ENCODE measurements around the gene GORASP2. TPM values are rescaled to one million over a fixed set of nuclear protein-coding genes. Genes with fewer than 3 reads are reported as not detected.

Gene GORASP2
- total and polyA plus RNA-seq, 2 of the 4 experiments (the other 2 are of a cell fraction) = 53.1 to 156 TPM

GRCh38 chr2:170943596-170943995 is 14.5 kb downstream of the GORASP2 start:
- no peak overlapping the region for H2BK15ac ChIP-seq (ENCODE audit: low read depth, low read length)
- intact Hi-C loops (cut with micrococcal nuclease) = no loop called here
- no peak overlapping the region for H4K91ac ChIP-seq (ENCODE audit: insufficient read depth, low read depth, low read length)
- DNase-seq (no peak), ATAC-seq (ENCODE audit: low read depth) (no peak)
- no peaks in the 10 kb centered on the region for H3K9me3 ChIP-seq (ENCODE audit: control insufficient read depth, insufficient read depth, low read length)
- no peak overlapping the region for H3K27ac ChIP-seq (ENCODE audit: insufficient read depth, low read length)
- in situ Hi-C loops (cut with MboI; ENCODE audit: low sequenced_read_pairs) = loop anchor here (25.0 kb wide), 1 partner anchor 1131 kb away; the partner anchor contains the start of gene METTL5
- H3K56ac ChIP-seq (ENCODE audit: extremely low read depth, insufficient read depth, low read length) = no peak overlapping the region
- no peaks in the 10 kb centered on the region for H3K27me3 ChIP-seq (ENCODE audit: control insufficient read depth, insufficient read depth, low read length)
- dilution Hi-C loops (cut with HindIII; ENCODE audit: low sequenced_read_pairs, unreplicated experiment) = no loop called here
- TF ChIP-seq RCOR1 (IDR thresholded peaks at IDR 0.05; ENCODE audit: insufficient replicate concordance, low read length) = no peak
- no peak for TF ChIP-seq POLR2A (IDR thresholded peaks at IDR 0.05; ENCODE audit: low read depth, low read length)
- TF ChIP-seq NFE2L2 (IDR thresholded peaks at IDR 0.05; ENCODE audit: low read depth, low read length) = no peak
- TF ChIP-seq USF2 (IDR thresholded peaks at IDR 0.05; ENCODE audit: low read depth, low read length) = no peak
- TF ChIP-seq RAD21 (IDR thresholded peaks at IDR 0.05; ENCODE audit: low read length) = no peak
- no peak for TF ChIP-seq CEBPB (IDR thresholded peaks at IDR 0.05; ENCODE audit: low read depth, low read length)
- TF ChIP-seq ELK1 (IDR thresholded peaks at IDR 0.05; ENCODE audit: borderline replicate concordance, low read depth, low read length) = no peak
- no peak for TF ChIP-seq FOS (IDR thresholded peaks at IDR 0.05; ENCODE audit: low read depth, low read length)
- no peak for TF ChIP-seq SMC3 (IDR thresholded peaks at IDR 0.05; ENCODE audit: low read depth, low read length)
- TF ChIP-seq MAZ (IDR thresholded peaks at IDR 0.05; ENCODE audit: borderline replicate concordance, low read depth, low read length) = no peak
- TF ChIP-seq MAFK (IDR thresholded peaks at IDR 0.05; ENCODE audit: low read depth, low read length) = no peak
- TF ChIP-seq CHD1 (IDR thresholded peaks at IDR 0.05; ENCODE audit: low read depth, low read length) = no peak
- TF ChIP-seq CTCF (conservative IDR thresholded peaks at IDR 0.05; ENCODE audit: low read depth, low read length) = no peak
- no peak for TF ChIP-seq RFX5 (IDR thresholded peaks at IDR 0.05; ENCODE audit: low read depth, low read length)
- no peak for TF ChIP-seq MXI1 (IDR thresholded peaks at IDR 0.05; ENCODE audit: borderline replicate concordance, low read depth, low read length)
- no peak for TF ChIP-seq BHLHE40 (IDR thresholded peaks at IDR 0.05; ENCODE audit: low read depth, low read length)
- WGBS, 2 experiments (ENCODE audit: extremely low coverage in 2 of 2, insufficient read length in 1 of 2) = 100% methylated on average over 3 of the region's 6 CpGs; no CpG with 5 or more reads in 1 of the 2 experiments
- H3K36me3 ChIP-seq (ENCODE audit: control insufficient read depth, insufficient read depth, low read length) = 0 out of 2 replicates have a peak, but pooled peaks cover 2% of the 10 kb centered on the region
- H2BK20ac ChIP-seq (ENCODE audit: low read depth, low read length) = no peak overlapping the region
- no TSS peak for BruUV-seq (replicated peaks)
- no peak overlapping the region for H3K4ac ChIP-seq (ENCODE audit: low read depth, low read length)
- no peak overlapping the region for H3K18ac ChIP-seq (ENCODE audit: low read depth, low read length)
- H4K8ac ChIP-seq (ENCODE audit: low read depth in 2 of 2, low read length in 2 of 2) = no peak overlapping the region
- peaks cover 0 to 45% of the 10 kb centered on the region in 2 experiments; a peak in 3 of 4 replicates for H3K79me1 ChIP-seq (ENCODE audit: low read depth in 1 of 2, low read length in 2 of 2)
- peaks cover 94% of the 10 kb centered on the region for H4K20me1 ChIP-seq (ENCODE audit: insufficient read depth, low read length)
- ChIA-PET CTCF (no interaction called here), POLR2A (ENCODE audit: unreplicated experiment) (no interaction called here)
- H3K23ac ChIP-seq (ENCODE audit: low read depth, low read length) = no peak overlapping the region
- no peak overlapping the region for H2AK5ac ChIP-seq (ENCODE audit: low read depth, low read length)
- no peak overlapping the region for H2BK5ac ChIP-seq (ENCODE audit: low read depth, low read length, poor library complexity, severe bottlenecking)
- no peak overlapping the region for H2BK120ac ChIP-seq (ENCODE audit: low read depth, low read length)
- peaks cover 4% of the 10 kb centered on the region; the same call in 1 of the 2 replicates for H3K4me1 ChIP-seq (ENCODE audit: control insufficient read depth, insufficient read depth, low read length)
- no peak overlapping the region for H4K5ac ChIP-seq (ENCODE audit: low read depth, low read length)
- H3K9me1 ChIP-seq (ENCODE audit: insufficient read depth, low read length) = peaks cover 3% of the 10 kb centered on the region
- no peak overlapping the region for H3K4me2 ChIP-seq (ENCODE audit: low read depth, low read length)
- no peak overlapping the region for H2AK9ac ChIP-seq (replicated peaks; ENCODE audit: low read depth, low read length, poor library complexity)
- no peak overlapping the region for H3K4me3 ChIP-seq (ENCODE audit: insufficient read depth, low read depth, low read length)
- H3K9ac ChIP-seq (ENCODE audit: low read depth, low read length) = no peak overlapping the region
- H3K14ac ChIP-seq (replicated peaks; ENCODE audit: low read depth, low read length) = no peak overlapping the region
- H2AFZ ChIP-seq (replicated peaks; ENCODE audit: low read length, poor library complexity) = no peak overlapping the region
